Cardiac muscle cell (in vitro differentiated cells and primary cell): ENCODE results near the gene DUS4L. TPM values are rescaled to one million over a fixed set of nuclear protein-coding genes. Genes with fewer than 3 reads are reported as not detected.

Experiments used
- DNase-seq, 2 donors: peaks; one replicate each; pipeline versions ENCODE4 v3.0.0 to v3.0.0-alpha.2; 2010 to 2017; ENCODE audit warnings: low read depth in 1 of 2, low spot score in 1 of 2
- H3K27ac ChIP-seq: fragments of 200-600 bp; sonication (generic); 2 replicates; pipeline ENCODE4 v1.5.1; 2016
- H3K27me3 ChIP-seq: fragments of 200-600 bp; sonication (generic); 2 replicates; pipeline ENCODE4 v1.6.0; 2016; ENCODE audit warnings: control low read depth
- H3K36me3 ChIP-seq: fragments of 200-600 bp; sonication (generic); 2 replicates; pipeline ENCODE4 v1.5.1; 2016; ENCODE audit warnings: control low read depth
- H3K4me1 ChIP-seq: fragments of 200-600 bp; sonication (generic); 2 replicates; pipeline ENCODE4 v1.8.1; 2017; ENCODE audit warnings: low read depth, mild to moderate bottlenecking, mixed run types
- H3K4me3 ChIP-seq: fragments of 200-600 bp; sonication (generic); 2 replicates; pipeline ENCODE4 v1.5.1; 2016; ENCODE audit warnings: mild to moderate bottlenecking
- H3K9me3 ChIP-seq: fragments of 200-600 bp; sonication (generic); 2 replicates; pipeline ENCODE4 v1.5.1; 2017; ENCODE audit warnings: low read depth, mild to moderate bottlenecking, control low read depth
- CTCF ChIP-seq: IDR thresholded peaks from 2 replicates; pipeline ENCODE4 v1.5.1; 2012; ENCODE audit warnings: low read depth, mild to moderate bottlenecking, low read length
- polyA plus RNA-seq: library from polyadenylated mRNA; unstranded; fragments of >200 nt; fragmentation: Nextera tagmentation; extraction: Ambion mirVana; gene quantifications from 2 replicates; pipeline ENCODE4 v1.2.1, GENCODE V29; 2016
- total RNA-seq: library from RNA; depleted of rRNA; stranded (reverse); fragments of >200 nt; gene quantifications from 2 replicates; pipeline ENCODE4 v1.2.3, GENCODE V29; 2016

The DUS4L gene
- total and polyA plus RNA-seq, 2 experiments from 2014 or later = 12.8 to 22.5 TPM

- peak in 1 of 2 donors; percentile 44 for DNase-seq
- no peak overlapping the region for H3K4me3 ChIP-seq
- no peaks in the 10 kb centered on the region for H3K9me3 ChIP-seq
- peak overlapping the region; percentile 24 for H3K27ac ChIP-seq
- no peak for TF ChIP-seq CTCF
- peaks cover 16% of the 10 kb centered on the region for H3K36me3 ChIP-seq
- H3K27me3 ChIP-seq = no peaks in the 10 kb centered on the region
- peaks cover 3% of the 10 kb centered on the region for H3K4me1 ChIP-seq
Measured at GRCh38 chr7:107592361-107593024, 28.7 kb downstream of the DUS4L start.

GRCh38 chr7:107593025-107593410, 29.2 kb downstream of the DUS4L start:
- Histone ChIP-seq H3K27ac (peak overlapping the region; percentile 24), H3K9me3 (no peaks in the 10 kb centered on the region), H3K4me1 (peaks cover 3% of the 10 kb centered on the region), H3K27me3 (no peaks in the 10 kb centered on the region), H3K4me3 (no peak overlapping the region), H3K36me3 (peaks cover 15% of the 10 kb centered on the region)
- peak; percentile 41 to 43 for DNase-seq
- no peak for TF ChIP-seq CTCF

GRCh38 chr7:107594961-107595737, 31.4 kb downstream of the DUS4L start:
- peaks cover 15% of the 10 kb centered on the region for H3K36me3 ChIP-seq
- H3K9me3 ChIP-seq = no peaks in the 10 kb centered on the region
- peak in 1 of 2 donors; percentile 94 for DNase-seq
- TF ChIP-seq CTCF = no peak
- no peak overlapping the region for H3K4me3 ChIP-seq
- no peaks in the 10 kb centered on the region for H3K27me3 ChIP-seq
- no peak overlapping the region for H3K27ac ChIP-seq
- peaks cover 3% of the 10 kb centered on the region for H3K4me1 ChIP-seq

GRCh38 chr7:107596881-107597581, 33.3 kb downstream of the DUS4L start:
- no peak for TF ChIP-seq CTCF
- Histone ChIP-seq H3K4me1 (no peaks in the 10 kb centered on the region), H3K27ac (peak overlapping the region; percentile 27), H3K4me3 (no peak overlapping the region), H3K27me3 (no peaks in the 10 kb centered on the region), H3K9me3 (no peaks in the 10 kb centered on the region), H3K36me3 (peaks cover 32% of the 10 kb centered on the region)
- DNase-seq = peak in 1 of 2 donors; percentile 45

- TF ChIP-seq CTCF = no peak
- H3K36me3 ChIP-seq = peaks cover 34% of the 10 kb centered on the region
Measured at GRCh38 chr7:107597582-107597916, 33.8 kb downstream of the DUS4L start.

More at GRCh38 chr7:107597582-107597916, 33.8 kb downstream of the DUS4L start:
- H3K27ac ChIP-seq = peak overlapping the region; percentile 27
- no peaks in the 10 kb centered on the region for H3K9me3 ChIP-seq
- DNase-seq = no peak
- H3K4me3 ChIP-seq = no peak overlapping the region
- H3K27me3 ChIP-seq = no peaks in the 10 kb centered on the region
- no peaks in the 10 kb centered on the region for H3K4me1 ChIP-seq
